ENCODE data around the gene CPSF4. TPM values are rescaled to one million over a fixed set of nuclear protein-coding genes. Genes with fewer than 3 reads are reported as not detected.
A peak's percentile ranks its signal among the peaks of the same experiment; 100 is the strongest.

Gene CPSF4
- total RNA-seq, 1 donor from 2014 or later, result 37.9 TPM

GRCh38 chr7:99392659-99393354, 45.9 kb upstream of the CPSF4 start:
- DNase-seq (ENCODE audit: extremely low spot score, unreplicated experiment), result no peak

GRCh38 chr7:99393355-99394187, 45.2 kb upstream of the CPSF4 start:
- Mint-ChIP-seq H3K4me1 (ENCODE audit: unreplicated experiment) (peaks cover 16% of the 10 kb centered on the region), H3K9me3 (ENCODE audit: unreplicated experiment) (no peaks in the 10 kb centered on the region), H3K27ac (ENCODE audit: unreplicated experiment) (peak overlapping the region; percentile 65), H3K27me3 (ENCODE audit: unreplicated experiment) (no peaks in the 10 kb centered on the region), H3K4me3 (ENCODE audit: unreplicated experiment) (peak overlapping the region; percentile 75), H3K36me3 (ENCODE audit: unreplicated experiment) (peaks cover 18% of the 10 kb centered on the region)
- DNase-seq (ENCODE audit: extremely low spot score, unreplicated experiment), result no peak
- no peak for TF ChIP-seq CTCF (IDR thresholded peaks at IDR 0.05)

More at GRCh38 chr7:99392659-99393354, 45.9 kb upstream of the CPSF4 start:
- peak overlapping the region; percentile 65 for H3K27ac Mint-ChIP-seq (ENCODE audit: unreplicated experiment)
- no peaks in the 10 kb centered on the region for H3K27me3 Mint-ChIP-seq (ENCODE audit: unreplicated experiment)
- peaks cover 18% of the 10 kb centered on the region for H3K36me3 Mint-ChIP-seq (ENCODE audit: unreplicated experiment)
- H3K4me3 Mint-ChIP-seq (ENCODE audit: unreplicated experiment), result peak overlapping the region; percentile 75
- H3K4me1 Mint-ChIP-seq (ENCODE audit: unreplicated experiment), result peaks cover 13% of the 10 kb centered on the region
- no peaks in the 10 kb centered on the region for H3K9me3 Mint-ChIP-seq (ENCODE audit: unreplicated experiment)
- no peak for TF ChIP-seq CTCF (IDR thresholded peaks at IDR 0.05)

GRCh38 chr7:99394188-99394502, 44.6 kb upstream of the CPSF4 start:
- no peak for TF ChIP-seq CTCF (IDR thresholded peaks at IDR 0.05)
- peak overlapping the region; percentile 26 for H3K4me3 Mint-ChIP-seq (ENCODE audit: unreplicated experiment)
- DNase-seq (ENCODE audit: extremely low spot score, unreplicated experiment), result no peak
- peak overlapping the region; percentile 14 for H3K27ac Mint-ChIP-seq (ENCODE audit: unreplicated experiment)
- H3K9me3 Mint-ChIP-seq (ENCODE audit: unreplicated experiment), result no peaks in the 10 kb centered on the region
- H3K27me3 Mint-ChIP-seq (ENCODE audit: unreplicated experiment), result no peaks in the 10 kb centered on the region
- H3K4me1 Mint-ChIP-seq (ENCODE audit: unreplicated experiment), result peaks cover 21% of the 10 kb centered on the region
- H3K36me3 Mint-ChIP-seq (ENCODE audit: unreplicated experiment), result peaks cover 21% of the 10 kb centered on the region

GRCh38 chr7:99395616-99396327, 43.0 kb upstream of the CPSF4 start:
- Mint-ChIP-seq H3K4me1 (ENCODE audit: unreplicated experiment) (peaks cover 21% of the 10 kb centered on the region), H3K4me3 (ENCODE audit: unreplicated experiment) (no peak overlapping the region), H3K9me3 (ENCODE audit: unreplicated experiment) (no peaks in the 10 kb centered on the region), H3K27ac (ENCODE audit: unreplicated experiment) (no peak overlapping the region), H3K36me3 (ENCODE audit: unreplicated experiment) (peaks cover 26% of the 10 kb centered on the region), H3K27me3 (ENCODE audit: unreplicated experiment) (no peaks in the 10 kb centered on the region)
- TF ChIP-seq CTCF (IDR thresholded peaks at IDR 0.05), result no peak
- no peak for DNase-seq (ENCODE audit: extremely low spot score, unreplicated experiment)
